Activated CD8-positive, alpha-beta memory T cell treated with anti-CD3 and anti-CD28 coated beads, Interleukin-2, amount 50 U/mL, for 24 hours (primary cell): ENCODE data around the gene APOBEC3F.
"Not testable (repeated sequence)": the region's sequence is repeated elsewhere in the genome, so short reads cannot be mapped to it uniquely, and the experiment has no call there.

Source experiments
- DNase-seq: peaks from one replicate; pipeline ENCODE4 v3.0.0-alpha.2; 2020; ENCODE audit errors: extremely low read depth

The APOBEC3F gene

GRCh38 chr22:39027717-39028116 is 12.9 kb upstream of the APOBEC3F start:
- no peak for DNase-seq

- no peak for DNase-seq
Observed at GRCh38 chr22:39028281-39028680, 12.4 kb upstream of the APOBEC3F start.

- DNase-seq = no peak
Observed at GRCh38 chr22:39029227-39029626, 11.4 kb upstream of the APOBEC3F start.

- no peak for DNase-seq
Observed at GRCh38 chr22:39030705-39031104, 10.0 kb upstream of the APOBEC3F start.

- DNase-seq = not testable (repeated sequence)
Observed at GRCh38 chr22:39031434-39032295, 9.0 kb upstream of the APOBEC3F start.

GRCh38 chr22:39037071-39037470 is 3.6 kb upstream of the APOBEC3F start:
- DNase-seq = not testable (repeated sequence)

- no peak for DNase-seq
Observed at GRCh38 chr22:39039306-39040126, 1.1 kb upstream of the APOBEC3F start.

- not testable (repeated sequence) for DNase-seq
Observed at GRCh38 chr22:39040155-39040537, 518 bp upstream of the APOBEC3F start.

- DNase-seq = no peak
Observed at GRCh38 chr22:39041908-39042307, 1.2 kb downstream of the APOBEC3F start.

GRCh38 chr22:39043063-39043462 is 2.4 kb downstream of the APOBEC3F start:
- not testable (repeated sequence) for DNase-seq

- DNase-seq = not testable (repeated sequence)
Observed at GRCh38 chr22:39045136-39045535, 4.5 kb downstream of the APOBEC3F start.

- not testable (repeated sequence) for DNase-seq
Observed at GRCh38 chr22:39049486-39049885, 8.8 kb downstream of the APOBEC3F start.

GRCh38 chr22:39051844-39052495 is 11.3 kb downstream of the APOBEC3F start:
- DNase-seq = not testable (repeated sequence)

- no peak for DNase-seq
Observed at GRCh38 chr22:39055658-39056057, 15.0 kb downstream of the APOBEC3F start.

- not testable (repeated sequence) for DNase-seq
Observed at GRCh38 chr22:39061290-39061689, 20.6 kb downstream of the APOBEC3F start.

GRCh38 chr22:39061951-39062350 is 21.3 kb downstream of the APOBEC3F start:
- not testable (repeated sequence) for DNase-seq

GRCh38 chr22:39063904-39064303 is 23.2 kb downstream of the APOBEC3F start:
- not testable (repeated sequence) for DNase-seq

- DNase-seq = not testable (repeated sequence)
Observed at GRCh38 chr22:39066442-39067276, 26.0 kb downstream of the APOBEC3F start.

GRCh38 chr22:39068033-39068785 is 27.5 kb downstream of the APOBEC3F start:
- DNase-seq = no peak

GRCh38 chr22:39070186-39070585 is 29.5 kb downstream of the APOBEC3F start:
- DNase-seq = no peak
